Ovary (tissue), 9 donors: ENCODE results near the gene IFNK. TPM values are rescaled to one million over a fixed set of nuclear protein-coding genes. Genes with fewer than 3 reads are reported as not detected.

Experiments
- DNase-seq, 5 donors: peaks; one replicate each; pipeline ENCODE4 v3.0.0-alpha.2; 2019 to 2020
- H3K27ac ChIP-seq, 2 donors: fragments of 200-600 bp; one replicate each; pipeline versions ENCODE4 v1.5.1 to v1.8.0; 2019 to 2022
- H3K27me3 ChIP-seq: fragments of 200-600 bp; one replicate; pipeline ENCODE4 v1.8.0; 2022
- H3K36me3 ChIP-seq: fragments of 200-600 bp; sonication (generic); one replicate; pipeline ENCODE4 v1.5.1; 2019
- H3K4me1 ChIP-seq: one replicate; pipeline ENCODE4 v1.8.1; 2013; ENCODE audit warnings: mild to moderate bottlenecking, moderate library complexity; ENCODE audit not compliant: insufficient read depth
- H3K4me3 ChIP-seq: fragments of 200-600 bp; sonication (generic); one replicate; pipeline ENCODE4 v1.5.1; 2017
- H3K9me3 ChIP-seq, 2 donors: fragments of 200-600 bp in 1 of 2; sonication (generic) in 1 of 2; one replicate each; pipeline versions ENCODE4 v1.5.1 to v1.8.1; 2013 to 2019; ENCODE audit warnings: mild to moderate bottlenecking in 1 of 2, moderate library complexity in 1 of 2
- CTCF ChIP-seq, 3 donors: fragments of 450-650 bp in 2 of 3; fragments of 200-600 bp in 1 of 3; IDR thresholded peaks; one replicate each; pipeline versions ENCODE4 v1.5.1 to v1.8.0; 2016 to 2022; ENCODE audit warnings: antibody characterized with exemption in 3 of 3, mild to moderate bottlenecking in 1 of 3
- EP300 ChIP-seq: sonication (generic); formaldehyde crosslinking; IDR thresholded peaks from one replicate; pipeline ENCODE4 v1.6.1; 2017; ENCODE audit warnings: antibody characterized with exemption
- POLR2A ChIP-seq: fragments of 450-650 bp; IDR thresholded peaks from one replicate; pipeline ENCODE4 v1.6.1; 2017; ENCODE audit warnings: antibody characterized with exemption, mild to moderate bottlenecking, moderate library complexity
- WGBS, 3 donors: extraction: QIAGEN DNeasy Blood & Tissue Kit in 1 of 3; methylation state at CpG; one replicate each; pipeline versions ENCODE4 v1.1.5 to v1.1.7; 2013 to 2017; 5-methylcytosine and 5-hydroxymethylcytosine counted together
- intact Hi-C, 4 donors: fragments of 100-400 bp; cut with DNase I; formaldehyde crosslinking; loops; one replicate each; pipeline versions ENCODE4 v1.11.0 to v1.15.1; 2022 to 2023
- polyA plus RNA-seq, 2 donors: library from polyadenylated mRNA; stranded (reverse); fragments of 200-250 nt in 1 of 2; fragments of 350-450 nt in 1 of 2; fragmentation: Illumina TruSeq in 1 of 2; extraction: RNeasy Lipid Tissue Mini Kit (QIAGEN cat#74804) in 1 of 2; gene quantifications; one replicate each; pipeline ENCODE4 v1.2.3, GENCODE V29; 2013 to 2014
- total RNA-seq, 7 donors: library from RNA; depleted of rRNA in 2 of 7; stranded (reverse); fragments of >200 nt in 2 of 7; fragmentation: NEBNext Ultra II Directional in 3 of 7; extraction: Animal tissue kit (Norgen Biotek cat#: 25700) in 3 of 7; gene quantifications; one replicate each; pipeline versions ENCODE4 v1.1.0 to v1.2.4, GENCODE V29; 2016 to 2023
- donor health status: DM: no; HTN: no; CAD: no; lungs with moderate emphysema.
- donor health status: DM: no; HTN: no; CAD: no.
- donor health status: Bipolar disorder and iron deficiency.
- donor health status: DM: yes; HTN: yes; CAD: no.
- donor health status: DM: no; HTN: no; CAD: no.
- donor health status: DM: yes; HTN: yes; CAD: no.

The IFNK gene
- total and polyA plus RNA-seq, 9 donors = not detected

GRCh38 chr9:27528076-27528885, 4.2 kb downstream of the IFNK start:
- H3K4me3 ChIP-seq = peak overlapping the region; percentile 68
- no peaks in the 10 kb centered on the region for H3K36me3 ChIP-seq
- intact Hi-C loops = loop anchor here (2.0 to 10.0 kb wide), 5 partner anchors 53 to 191 kb away; no protein-coding TSS in a partner anchor
- peak overlapping the region; percentile 91 to 92 for H3K27ac ChIP-seq
- WGBS, 3 donors = 0 to 1% (median 0%) methylated on average over 44 of the region's 44 CpGs
- no peaks in the 10 kb centered on the region for H3K9me3 ChIP-seq
- no peak for TF ChIP-seq CTCF (IDR thresholded peaks at IDR 0.05)
- TF ChIP-seq POLR2A = peak; percentile 66
- TF ChIP-seq EP300 = no peak
- no peaks in the 10 kb centered on the region for H3K27me3 ChIP-seq
- DNase-seq = peak; percentile 83 to 90 (median 88)
- H3K4me1 ChIP-seq = peaks cover 9% of the 10 kb centered on the region

DNA sequence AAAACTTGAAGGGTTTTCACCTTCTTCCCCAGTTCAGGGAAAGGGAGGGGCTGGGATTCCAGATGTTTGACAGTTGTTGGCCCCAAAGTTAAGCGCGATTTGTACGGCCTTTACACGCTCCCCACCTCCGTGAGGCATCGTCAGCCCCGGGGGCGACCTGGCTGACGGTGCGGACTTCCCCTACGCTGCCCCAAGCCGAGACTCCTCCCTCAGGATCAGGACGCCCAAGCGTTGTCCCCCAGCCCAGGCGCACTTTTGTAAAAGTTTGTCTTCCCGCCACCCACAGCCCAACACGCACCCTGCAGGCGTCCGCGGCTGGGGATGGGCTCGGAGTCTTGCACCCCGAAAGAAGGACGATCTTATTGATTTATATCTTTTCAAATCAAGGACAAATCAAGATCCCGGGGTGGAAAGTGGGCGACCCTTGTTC, 4.8 kb downstream of the IFNK start:
- TF ChIP-seq EP300 (no peak), POLR2A (peak; percentile 17), CTCF (IDR thresholded peaks at IDR 0.05) (no peak)
- Histone ChIP-seq H3K27me3 (no peaks in the 10 kb centered on the region), H3K27ac (peak overlapping the region; percentile 91 to 92), H3K4me1 (peaks cover 11% of the 10 kb centered on the region), H3K4me3 (peak overlapping the region; percentile 68), H3K9me3 (no peaks in the 10 kb centered on the region), H3K36me3 (no peaks in the 10 kb centered on the region)
- 0 to 2% (median 0%) methylated on average over 24 to 25 of the region's 25 CpGs for WGBS, 3 donors
- DNase-seq = peak; percentile 73 to 82 (median 77)
- intact Hi-C loops = loop anchor here (2.0 to 10.0 kb wide), 5 partner anchors 54 to 192 kb away; no protein-coding TSS in a partner anchor

GRCh38 chr9:27529316-27530278, 5.5 kb downstream of the IFNK start, which contains the start of gene MOB3B:
MOB3B (minus strand) TSS chr9:27529814; CDS start chr9:27455550, 74,264 bp downstream.
- intact Hi-C loops = loop anchor here (2.0 to 10.0 kb wide), 5 partner anchors 55 to 192 kb away; no protein-coding TSS in a partner anchor

More at GRCh38 chr9:27529316-27530278, 5.5 kb downstream of the IFNK start, which contains the start of gene MOB3B:
- H3K9me3 ChIP-seq = no peaks in the 10 kb centered on the region
- peak; percentile 85 to 93 (median 91) for DNase-seq
- WGBS, 3 donors = 2 to 3% (median 3%) methylated on average over 72 to 74 of the region's 74 CpGs
- TF ChIP-seq CTCF (IDR thresholded peaks at IDR 0.05) (peak; percentile 95 to 99 (median 98)), EP300 (no peak), POLR2A (peak; percentile 59)
- H3K4me1 ChIP-seq = peaks cover 13% of the 10 kb centered on the region
- peak within 1 kb of the TSS; percentile 68 for H3K4me3 ChIP-seq
- peak within 1 kb of the TSS; percentile 91 to 92 for H3K27ac ChIP-seq
- H3K27me3 ChIP-seq = no peaks in the 10 kb centered on the region
- H3K36me3 ChIP-seq = no peaks in the 10 kb centered on the region
